HL-60 (cell line): ENCODE measurements around the gene ARMC9.

Source experiments
- POLR2AphosphoS5 ChIP-seq: IDR thresholded peaks from 2 replicates; pipeline ENCODE4 v1.6.1; 2012; ENCODE audit warnings: low read depth
- TF ChIP-seq, protein P1 (sequence below): IDR thresholded peaks from one replicate; pipeline ENCODE4 v1.5.1; 2011; ENCODE audit warnings: low read length, control low read depth, inconsistent platforms; ENCODE audit not compliant: insufficient read depth
- TF ChIP-seq, protein P2 (sequence below): IDR thresholded peaks from 2 replicates; pipeline ENCODE4 v1.6.1; 2012; ENCODE audit warnings: low read depth; ENCODE audit not compliant: insufficient replicate concordance

DNA sequence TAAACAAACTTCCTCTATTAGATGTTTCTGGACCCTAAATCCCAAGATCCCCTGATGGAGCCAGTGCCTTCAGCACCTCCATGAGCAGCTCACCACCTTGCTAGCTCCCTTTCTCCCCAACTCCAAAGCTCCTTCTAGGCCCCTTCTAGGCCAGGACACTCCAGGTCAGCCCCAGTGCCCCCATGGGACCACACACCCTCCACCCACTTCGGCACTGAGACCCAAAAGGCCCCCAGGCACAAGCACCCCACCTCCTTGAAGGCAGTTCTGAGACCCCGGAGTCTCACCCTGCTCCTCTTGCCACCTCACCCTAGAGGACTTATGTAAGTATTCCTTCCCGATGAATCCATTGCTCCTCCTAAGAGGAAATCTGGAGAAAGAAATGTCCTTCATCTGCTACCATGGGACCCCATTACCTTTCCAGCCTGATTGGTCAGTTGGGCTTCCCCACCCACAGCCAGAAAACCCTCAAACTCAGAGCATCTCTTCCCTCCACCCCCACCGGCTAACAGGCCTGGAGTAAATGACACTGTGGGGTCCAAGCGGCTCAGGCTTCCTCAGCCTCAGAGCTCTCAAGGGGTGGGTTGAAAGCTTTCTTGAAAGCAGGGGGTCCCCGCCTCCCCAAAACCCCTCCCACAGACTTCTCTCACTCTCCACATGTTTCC lies 9.8 kb upstream of the ARMC9 start:
- TF ChIP-seq, protein P1, sequence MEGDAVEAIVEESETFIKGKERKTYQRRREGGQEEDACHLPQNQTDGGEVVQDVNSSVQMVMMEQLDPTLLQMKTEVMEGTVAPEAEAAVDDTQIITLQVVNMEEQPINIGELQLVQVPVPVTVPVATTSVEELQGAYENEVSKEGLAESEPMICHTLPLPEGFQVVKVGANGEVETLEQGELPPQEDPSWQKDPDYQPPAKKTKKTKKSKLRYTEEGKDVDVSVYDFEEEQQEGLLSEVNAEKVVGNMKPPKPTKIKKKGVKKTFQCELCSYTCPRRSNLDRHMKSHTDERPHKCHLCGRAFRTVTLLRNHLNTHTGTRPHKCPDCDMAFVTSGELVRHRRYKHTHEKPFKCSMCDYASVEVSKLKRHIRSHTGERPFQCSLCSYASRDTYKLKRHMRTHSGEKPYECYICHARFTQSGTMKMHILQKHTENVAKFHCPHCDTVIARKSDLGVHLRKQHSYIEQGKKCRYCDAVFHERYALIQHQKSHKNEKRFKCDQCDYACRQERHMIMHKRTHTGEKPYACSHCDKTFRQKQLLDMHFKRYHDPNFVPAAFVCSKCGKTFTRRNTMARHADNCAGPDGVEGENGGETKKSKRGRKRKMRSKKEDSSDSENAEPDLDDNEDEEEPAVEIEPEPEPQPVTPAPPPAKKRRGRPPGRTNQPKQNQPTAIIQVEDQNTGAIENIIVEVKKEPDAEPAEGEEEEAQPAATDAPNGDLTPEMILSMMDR, result no peak
- TF ChIP-seq, protein P2, sequence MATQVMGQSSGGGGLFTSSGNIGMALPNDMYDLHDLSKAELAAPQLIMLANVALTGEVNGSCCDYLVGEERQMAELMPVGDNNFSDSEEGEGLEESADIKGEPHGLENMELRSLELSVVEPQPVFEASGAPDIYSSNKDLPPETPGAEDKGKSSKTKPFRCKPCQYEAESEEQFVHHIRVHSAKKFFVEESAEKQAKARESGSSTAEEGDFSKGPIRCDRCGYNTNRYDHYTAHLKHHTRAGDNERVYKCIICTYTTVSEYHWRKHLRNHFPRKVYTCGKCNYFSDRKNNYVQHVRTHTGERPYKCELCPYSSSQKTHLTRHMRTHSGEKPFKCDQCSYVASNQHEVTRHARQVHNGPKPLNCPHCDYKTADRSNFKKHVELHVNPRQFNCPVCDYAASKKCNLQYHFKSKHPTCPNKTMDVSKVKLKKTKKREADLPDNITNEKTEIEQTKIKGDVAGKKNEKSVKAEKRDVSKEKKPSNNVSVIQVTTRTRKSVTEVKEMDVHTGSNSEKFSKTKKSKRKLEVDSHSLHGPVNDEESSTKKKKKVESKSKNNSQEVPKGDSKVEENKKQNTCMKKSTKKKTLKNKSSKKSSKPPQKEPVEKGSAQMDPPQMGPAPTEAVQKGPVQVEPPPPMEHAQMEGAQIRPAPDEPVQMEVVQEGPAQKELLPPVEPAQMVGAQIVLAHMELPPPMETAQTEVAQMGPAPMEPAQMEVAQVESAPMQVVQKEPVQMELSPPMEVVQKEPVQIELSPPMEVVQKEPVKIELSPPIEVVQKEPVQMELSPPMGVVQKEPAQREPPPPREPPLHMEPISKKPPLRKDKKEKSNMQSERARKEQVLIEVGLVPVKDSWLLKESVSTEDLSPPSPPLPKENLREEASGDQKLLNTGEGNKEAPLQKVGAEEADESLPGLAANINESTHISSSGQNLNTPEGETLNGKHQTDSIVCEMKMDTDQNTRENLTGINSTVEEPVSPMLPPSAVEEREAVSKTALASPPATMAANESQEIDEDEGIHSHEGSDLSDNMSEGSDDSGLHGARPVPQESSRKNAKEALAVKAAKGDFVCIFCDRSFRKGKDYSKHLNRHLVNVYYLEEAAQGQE, result no peak
- no peak for TF ChIP-seq POLR2AphosphoS5
